HepG2 (cell line): ENCODE results near the gene PEX3.

Source experiments
- CHD2 ChIP-seq: IDR thresholded peaks from 2 replicates; pipeline ENCODE4 v1.6.1; 2011; ENCODE audit warnings: low read depth, low read length, improper control_type of control experiment
- EZH2 ChIP-seq: conservative IDR thresholded peaks from 2 replicates; pipeline ENCODE4 v1.6.1; 2012; ENCODE audit warnings: mild to moderate bottlenecking, low read depth, low read length, moderate library complexity
- HCFC1 ChIP-seq: fragments of 150-350 bp; IDR thresholded peaks from 2 replicates; pipeline ENCODE4 v1.6.1; 2014; ENCODE audit warnings: low read depth, low read length
- HDAC1 ChIP-seq: sonication (generic); formaldehyde crosslinking; IDR thresholded peaks from 2 replicates; pipeline ENCODE4 v1.5.1; 2020; ENCODE audit warnings: mild to moderate bottlenecking, missing genetic modification reagents
- SRF ChIP-seq: IDR thresholded peaks from 2 replicates; pipeline ENCODE4 v1.6.1; 2011; ENCODE audit warnings: mild to moderate bottlenecking, low read depth, low read length, moderate library complexity
- TEAD2 ChIP-seq: sonication (generic); formaldehyde crosslinking; IDR thresholded peaks from 2 replicates; pipeline ENCODE4 v1.9.0; 2021; ENCODE audit warnings: missing genetic modification reagents
- ZBTB42 ChIP-seq: sonication (generic); formaldehyde crosslinking; IDR thresholded peaks from 2 replicates; pipeline ENCODE4 v1.5.0; 2020; ENCODE audit warnings: mild to moderate bottlenecking, missing genetic modification reagents
- ZBTB43 ChIP-seq: sonication (generic); formaldehyde crosslinking; conservative IDR thresholded peaks from 2 replicates; pipeline ENCODE4 v1.4.0; 2020; ENCODE audit warnings: missing genetic modification reagents
- ZGPAT ChIP-seq: IDR thresholded peaks from 2 replicates; pipeline ENCODE4 v1.6.1; 2016; ENCODE audit warnings: mild to moderate bottlenecking
- ZNF207 ChIP-seq: fragments of 450-650 bp; IDR thresholded peaks from 2 replicates; pipeline ENCODE4 v1.6.1; 2016; ENCODE audit warnings: antibody characterized with exemption, borderline replicate concordance
- ZNF354B ChIP-seq: sonication (generic); formaldehyde crosslinking; IDR thresholded peaks from 2 replicates; pipeline ENCODE4 v1.8.0; 2022; ENCODE audit warnings: mild to moderate bottlenecking, missing genetic modification reagents

- TF ChIP-seq ZNF207 (no peak), HDAC1 (CRISPR knock-in tag) (no peak), ZBTB42 (no peak), SRF (no peak), HCFC1 (no peak), ZBTB43 (no peak), TEAD2 (CRISPR knock-in tag) (no peak), CHD2 (no peak), EZH2 (no peak), ZNF354B (CRISPR knock-in tag) (no peak), ZGPAT (CRISPR knock-in tag) (no peak)
Measured at GRCh38 chr6:143540192-143540591, 89.6 kb downstream of the PEX3 start.
